GM18505 (cell line): Measurements from ENCODE around the gene CC2D1B.
"Not testable (repeated sequence)": the region's sequence is repeated elsewhere in the genome, so short reads cannot be mapped to it uniquely, and the experiment has no call there.

Experiments used
- ATAC-seq: cut with Tn5 transposase; IDR thresholded peaks from one replicate; pipeline ENCODE4 v1.9.1; 2021; ENCODE audit not compliant: unreplicated experiment
- POLR2A ChIP-seq: IDR thresholded peaks from 4 replicates; pipeline ENCODE4 v1.6.1; 2011; ENCODE audit warnings: borderline replicate concordance; ENCODE audit not compliant: insufficient read depth, insufficient read length; ENCODE audit errors: extremely low read depth

The CC2D1B gene

GRCh38 chr1:52385376-52385775 is 19.4 kb upstream of the CC2D1B start:
- no peak for ATAC-seq
- no peak for TF ChIP-seq POLR2A

GRCh38 chr1:52369851-52370250 is 3.8 kb upstream of the CC2D1B start:
- not testable (repeated sequence) for ATAC-seq

- no peak for TF ChIP-seq POLR2A
- no peak for ATAC-seq
Measured at GRCh38 chr1:52368383-52369172, 2.6 kb upstream of the CC2D1B start.

GRCh38 chr1:52367272-52367671 is 1.3 kb upstream of the CC2D1B start:
- TF ChIP-seq POLR2A: no peak
- no peak for ATAC-seq

- TF ChIP-seq POLR2A: no peak
- no peak for ATAC-seq
Measured at GRCh38 chr1:52366517-52366827, 467 bp upstream of the CC2D1B start.

- no peak for ATAC-seq
- TF ChIP-seq POLR2A: no peak
Measured at GRCh38 chr1:52365071-52365745, 797 bp downstream of the CC2D1B start.

GRCh38 chr1:52364235-52364839 is 1.7 kb downstream of the CC2D1B start:
- no peak for TF ChIP-seq POLR2A
- ATAC-seq: no peak

- no peak for ATAC-seq
- TF ChIP-seq POLR2A: no peak
Measured at GRCh38 chr1:52360595-52360968, 5.4 kb downstream of the CC2D1B start.

GRCh38 chr1:52359676-52360594 is 6.1 kb downstream of the CC2D1B start:
- TF ChIP-seq POLR2A: no peak
- no peak for ATAC-seq

- no peak for TF ChIP-seq POLR2A
- no peak for ATAC-seq
Measured at GRCh38 chr1:52358851-52359497, 7.0 kb downstream of the CC2D1B start.

GRCh38 chr1:52357397-52357796 is 8.6 kb downstream of the CC2D1B start:
- TF ChIP-seq POLR2A: no peak
- no peak for ATAC-seq

- TF ChIP-seq POLR2A: no peak
- no peak for ATAC-seq
Measured at GRCh38 chr1:52356818-52357355, 9.1 kb downstream of the CC2D1B start.

- no peak for TF ChIP-seq POLR2A
Measured at GRCh38 chr1:52355847-52356505, 10.0 kb downstream of the CC2D1B start.

GRCh38 chr1:52355436-52355835 is 10.6 kb downstream of the CC2D1B start:
- ATAC-seq: no peak
- no peak for TF ChIP-seq POLR2A

More at GRCh38 chr1:52355847-52356505, 10.0 kb downstream of the CC2D1B start:
- ATAC-seq: no peak
